ENCODE data around the gene TAS2R60. TPM values are rescaled to one million over a fixed set of nuclear protein-coding genes. Genes with fewer than 3 reads are reported as not detected.

TAS2R60 gene
- total RNA-seq, 1 donor from 2014 or later, result not detected

DNA sequence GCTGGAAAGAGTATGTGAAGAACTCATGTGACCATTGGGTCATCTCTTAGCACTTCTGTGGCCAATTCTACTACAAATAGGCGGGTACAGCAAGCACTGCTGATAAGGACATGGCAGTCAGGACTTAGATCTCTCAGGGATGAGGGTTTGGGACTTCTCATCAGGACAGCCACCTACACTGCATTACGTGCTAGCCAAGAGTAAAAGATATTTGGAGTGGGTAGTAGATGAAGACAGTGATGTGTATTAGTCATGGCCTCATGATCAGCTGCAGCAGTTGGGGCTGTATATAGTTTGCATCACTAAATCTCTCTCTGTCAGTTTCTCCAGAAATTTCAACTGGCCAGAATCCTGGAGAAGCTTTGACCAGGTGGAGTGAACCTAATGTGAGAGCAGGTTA is 9.2 kb downstream of the TAS2R60 start:
- no peaks in the 10 kb centered on the region for H3K79me2 ChIP-seq (ENCODE audit: insufficient read depth, low read length)
- H3K4me1 ChIP-seq (ENCODE audit: insufficient read depth, low read length), result peaks cover 12% of the 10 kb centered on the region
- FAIRE-seq (no peak), DNase-seq (ENCODE audit: low read depth) (no peak)
- H4K20me1 ChIP-seq (ENCODE audit: insufficient read depth, low read length), result no peaks in the 10 kb centered on the region
- no peaks in the 10 kb centered on the region for H3K36me3 Mint-ChIP-seq (ENCODE audit: low read depth, unreplicated experiment)
- H3K9ac ChIP-seq (ENCODE audit: low read length), result no peak overlapping the region
- peaks cover 2% of the 10 kb centered on the region for H3K27me3 Mint-ChIP-seq (ENCODE audit: low read depth, unreplicated experiment)
- no peaks in the 10 kb centered on the region for H3K27me3 ChIP-seq (ENCODE audit: insufficient read depth, low read length)
- H2AFZ ChIP-seq (ENCODE audit: low read depth, low read length), result no peak overlapping the region
- H3K4me3 ChIP-seq (ENCODE audit: insufficient read depth, low read depth, low read length), result no peak overlapping the region
- H3K4me2 ChIP-seq (ENCODE audit: low read length), result no peak overlapping the region
- no peaks in the 10 kb centered on the region for H3K9me3 ChIP-seq (ENCODE audit: insufficient read depth, low read depth, low read length)
- H3K36me3 ChIP-seq (ENCODE audit: insufficient read depth, low read length), result no peaks in the 10 kb centered on the region
- H3K4me1 Mint-ChIP-seq (ENCODE audit: low read depth, unreplicated experiment), result peaks cover 6% of the 10 kb centered on the region
- peaks cover 3% of the 10 kb centered on the region for H3K9me3 Mint-ChIP-seq (ENCODE audit: unreplicated experiment)
- TF ChIP-seq, protein P1, sequence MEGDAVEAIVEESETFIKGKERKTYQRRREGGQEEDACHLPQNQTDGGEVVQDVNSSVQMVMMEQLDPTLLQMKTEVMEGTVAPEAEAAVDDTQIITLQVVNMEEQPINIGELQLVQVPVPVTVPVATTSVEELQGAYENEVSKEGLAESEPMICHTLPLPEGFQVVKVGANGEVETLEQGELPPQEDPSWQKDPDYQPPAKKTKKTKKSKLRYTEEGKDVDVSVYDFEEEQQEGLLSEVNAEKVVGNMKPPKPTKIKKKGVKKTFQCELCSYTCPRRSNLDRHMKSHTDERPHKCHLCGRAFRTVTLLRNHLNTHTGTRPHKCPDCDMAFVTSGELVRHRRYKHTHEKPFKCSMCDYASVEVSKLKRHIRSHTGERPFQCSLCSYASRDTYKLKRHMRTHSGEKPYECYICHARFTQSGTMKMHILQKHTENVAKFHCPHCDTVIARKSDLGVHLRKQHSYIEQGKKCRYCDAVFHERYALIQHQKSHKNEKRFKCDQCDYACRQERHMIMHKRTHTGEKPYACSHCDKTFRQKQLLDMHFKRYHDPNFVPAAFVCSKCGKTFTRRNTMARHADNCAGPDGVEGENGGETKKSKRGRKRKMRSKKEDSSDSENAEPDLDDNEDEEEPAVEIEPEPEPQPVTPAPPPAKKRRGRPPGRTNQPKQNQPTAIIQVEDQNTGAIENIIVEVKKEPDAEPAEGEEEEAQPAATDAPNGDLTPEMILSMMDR (IDR thresholded peaks at IDR 0.05; ENCODE audit: insufficient read depth, low read depth, low read length), result no peak
- no peak for TF ChIP-seq EZH2 (IDR thresholded peaks at IDR 0.05; ENCODE audit: insufficient read depth, low read length)
- no peak overlapping the region for H3K27ac ChIP-seq (ENCODE audit: low read depth, low read length)
- no peak overlapping the region for H3K27ac Mint-ChIP-seq (ENCODE audit: unreplicated experiment)
- no peak overlapping the region for H3K4me3 Mint-ChIP-seq (ENCODE audit: unreplicated experiment)

DNA sequence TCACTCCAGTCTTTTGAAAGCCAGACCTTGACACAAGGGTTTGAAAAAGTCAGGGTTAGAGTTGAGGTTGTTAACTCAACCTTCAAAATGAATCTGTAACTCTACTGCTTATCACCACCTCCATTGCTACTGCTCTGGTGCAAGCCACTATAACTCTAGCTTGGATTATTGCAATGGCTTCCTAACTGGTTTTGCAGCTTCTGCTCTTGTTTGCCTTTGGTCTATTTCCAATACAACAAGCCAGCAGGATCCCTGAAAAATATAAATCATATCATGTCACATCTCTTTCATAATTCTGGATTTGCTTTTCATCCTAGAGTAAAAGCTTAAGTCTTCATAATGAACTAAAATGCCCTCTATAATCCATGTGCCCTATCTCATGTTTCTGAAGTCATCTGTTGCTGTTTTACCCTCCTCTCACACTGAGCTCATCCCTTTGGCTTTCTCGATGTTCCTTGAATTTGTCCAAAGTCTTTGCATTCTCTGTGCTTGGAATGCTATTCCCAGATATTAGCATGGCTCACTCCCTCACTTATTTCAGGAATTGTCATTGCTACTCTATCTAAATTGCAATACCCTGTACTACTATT is 10.9 kb downstream of the TAS2R60 start:
- DNase-seq (ENCODE audit: low read depth) (no peak), FAIRE-seq (peak; percentile 9)
- Histone ChIP-seq H3K36me3 (ENCODE audit: insufficient read depth, low read length) (no peaks in the 10 kb centered on the region), H3K27ac (ENCODE audit: low read depth, low read length) (no peak overlapping the region), H3K79me2 (ENCODE audit: insufficient read depth, low read length) (no peaks in the 10 kb centered on the region), H3K9ac (ENCODE audit: low read length) (no peak overlapping the region), H2AFZ (ENCODE audit: low read depth, low read length) (no peak overlapping the region), H3K4me1 (ENCODE audit: insufficient read depth, low read length) (peaks cover 18% of the 10 kb centered on the region), H4K20me1 (ENCODE audit: insufficient read depth, low read length) (no peaks in the 10 kb centered on the region), H3K27me3 (ENCODE audit: insufficient read depth, low read length) (no peaks in the 10 kb centered on the region), H3K9me3 (ENCODE audit: insufficient read depth, low read depth, low read length) (no peaks in the 10 kb centered on the region), H3K4me2 (ENCODE audit: low read length) (no peak overlapping the region), H3K4me3 (ENCODE audit: insufficient read depth, low read depth, low read length) (no peak overlapping the region)
- peaks cover 2% of the 10 kb centered on the region for H3K27me3 Mint-ChIP-seq (ENCODE audit: low read depth, unreplicated experiment)
- H3K9me3 Mint-ChIP-seq (ENCODE audit: unreplicated experiment), result peaks cover 3% of the 10 kb centered on the region
- no peak for TF ChIP-seq EZH2 (IDR thresholded peaks at IDR 0.05; ENCODE audit: insufficient read depth, low read length)
- TF ChIP-seq, protein P1 (IDR thresholded peaks at IDR 0.05; ENCODE audit: insufficient read depth, low read depth, low read length), result no peak
- no peaks in the 10 kb centered on the region for H3K36me3 Mint-ChIP-seq (ENCODE audit: low read depth, unreplicated experiment)
- no peak overlapping the region for H3K27ac Mint-ChIP-seq (ENCODE audit: unreplicated experiment)
- no peak overlapping the region for H3K4me3 Mint-ChIP-seq (ENCODE audit: unreplicated experiment)
- peaks cover 6% of the 10 kb centered on the region for H3K4me1 Mint-ChIP-seq (ENCODE audit: low read depth, unreplicated experiment)

DNA sequence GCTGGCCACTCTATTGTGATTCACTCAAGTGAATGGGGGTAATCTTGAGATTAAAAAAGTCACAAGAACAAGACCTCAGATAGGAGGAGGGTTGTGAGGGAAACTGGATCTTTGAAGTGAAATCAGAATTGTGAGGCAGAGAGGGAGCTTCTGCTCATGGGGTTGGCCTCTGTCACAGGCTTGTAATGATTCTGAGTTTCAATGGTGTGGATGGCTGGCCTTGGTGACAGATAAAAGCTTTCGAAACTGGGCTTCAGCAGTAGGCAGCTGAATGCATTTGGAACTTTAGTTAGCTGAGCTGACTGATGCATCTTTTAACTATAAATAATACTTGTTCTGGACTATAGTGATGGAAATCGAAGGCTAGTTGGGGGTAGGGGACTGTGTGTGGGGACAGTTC is 12.2 kb downstream of the TAS2R60 start:
- H3K4me2 ChIP-seq (ENCODE audit: low read length), result no peak overlapping the region
- H3K27ac ChIP-seq (ENCODE audit: low read depth, low read length), result no peak overlapping the region
- H4K20me1 ChIP-seq (ENCODE audit: insufficient read depth, low read length), result no peaks in the 10 kb centered on the region
- H3K4me3 ChIP-seq (ENCODE audit: insufficient read depth, low read depth, low read length), result no peak overlapping the region
- TF ChIP-seq, protein P1 (IDR thresholded peaks at IDR 0.05; ENCODE audit: insufficient read depth, low read depth, low read length), result no peak
- no peak for TF ChIP-seq EZH2 (IDR thresholded peaks at IDR 0.05; ENCODE audit: insufficient read depth, low read length)
- Mint-ChIP-seq H3K27me3 (ENCODE audit: low read depth, unreplicated experiment) (peaks cover 2% of the 10 kb centered on the region), H3K36me3 (ENCODE audit: low read depth, unreplicated experiment) (no peaks in the 10 kb centered on the region), H3K27ac (ENCODE audit: unreplicated experiment) (no peak overlapping the region), H3K9me3 (ENCODE audit: unreplicated experiment) (peaks cover 3% of the 10 kb centered on the region), H3K4me3 (ENCODE audit: unreplicated experiment) (no peak overlapping the region), H3K4me1 (ENCODE audit: low read depth, unreplicated experiment) (peaks cover 6% of the 10 kb centered on the region)
- H3K4me1 ChIP-seq (ENCODE audit: insufficient read depth, low read length), result peaks cover 18% of the 10 kb centered on the region
- FAIRE-seq (no peak), DNase-seq (ENCODE audit: low read depth) (no peak)
- H3K36me3 ChIP-seq (ENCODE audit: insufficient read depth, low read length), result no peaks in the 10 kb centered on the region
- H3K9me3 ChIP-seq (ENCODE audit: insufficient read depth, low read depth, low read length), result no peaks in the 10 kb centered on the region
- H3K27me3 ChIP-seq (ENCODE audit: insufficient read depth, low read length), result no peaks in the 10 kb centered on the region
- no peaks in the 10 kb centered on the region for H3K79me2 ChIP-seq (ENCODE audit: insufficient read depth, low read length)
- no peak overlapping the region for H3K9ac ChIP-seq (ENCODE audit: low read length)
- no peak overlapping the region for H2AFZ ChIP-seq (ENCODE audit: low read depth, low read length)
